CD4-positive, alpha-beta T cell treated with Interleukin-17A for 1 hour (primary cell): ENCODE measurements around the gene PAOX.

Source experiments
- DNase-seq: peaks from one replicate; pipeline ENCODE4 v3.0.0-alpha.2; 2020

PAOX gene

DNA sequence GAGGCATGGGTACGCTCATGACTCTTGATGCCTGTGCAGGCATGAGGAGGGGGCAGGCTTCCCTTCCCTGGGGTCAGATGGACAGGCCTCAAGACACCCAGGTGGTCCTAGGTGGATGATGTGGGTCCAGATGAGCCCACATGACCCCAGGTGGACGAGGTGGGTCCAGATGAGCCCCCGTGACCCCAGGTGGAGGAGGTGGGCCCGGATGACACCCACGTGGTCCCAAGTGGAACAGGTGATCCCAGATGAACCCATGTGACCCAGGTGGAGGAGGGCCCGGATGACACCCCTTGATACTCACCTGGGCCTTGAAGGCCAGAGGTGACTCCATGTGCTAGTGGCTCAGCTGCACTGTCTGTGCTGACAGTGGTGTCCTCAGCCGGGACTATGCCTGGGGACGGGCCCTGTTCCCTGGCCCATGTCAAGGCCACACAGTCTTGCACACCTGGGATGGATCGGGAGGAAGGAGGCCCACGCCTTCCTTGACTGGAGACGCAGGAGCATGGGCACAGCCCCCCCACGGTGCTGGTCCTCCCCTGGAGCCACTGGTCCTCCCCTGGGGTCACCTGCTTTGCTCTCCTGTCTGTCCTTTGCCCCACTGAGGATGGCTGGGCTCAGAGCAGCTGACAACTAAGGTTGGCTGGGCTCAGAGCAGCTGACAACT, 28.6 kb upstream of the PAOX start:
- DNase-seq: no peak

DNA sequence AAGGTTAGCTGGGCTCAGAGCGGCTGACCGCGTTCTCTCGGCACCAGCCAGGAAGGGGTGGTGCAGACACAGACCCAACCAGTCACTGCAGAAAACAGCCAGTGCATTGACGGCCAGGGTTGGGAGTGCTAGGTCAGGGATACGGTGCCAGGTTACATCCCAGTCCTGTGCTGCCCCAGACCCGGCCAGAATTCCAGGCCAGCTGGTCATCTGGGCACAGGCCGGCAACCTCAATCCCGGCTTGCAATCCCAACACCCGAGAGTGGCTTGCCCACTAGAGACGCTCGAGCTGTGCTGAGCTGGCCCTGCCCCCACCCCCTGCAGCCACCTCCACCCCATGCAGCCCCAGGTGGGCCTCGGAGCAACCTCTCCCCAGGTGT, 28.1 kb upstream of the PAOX start:
- no peak for DNase-seq

DNA sequence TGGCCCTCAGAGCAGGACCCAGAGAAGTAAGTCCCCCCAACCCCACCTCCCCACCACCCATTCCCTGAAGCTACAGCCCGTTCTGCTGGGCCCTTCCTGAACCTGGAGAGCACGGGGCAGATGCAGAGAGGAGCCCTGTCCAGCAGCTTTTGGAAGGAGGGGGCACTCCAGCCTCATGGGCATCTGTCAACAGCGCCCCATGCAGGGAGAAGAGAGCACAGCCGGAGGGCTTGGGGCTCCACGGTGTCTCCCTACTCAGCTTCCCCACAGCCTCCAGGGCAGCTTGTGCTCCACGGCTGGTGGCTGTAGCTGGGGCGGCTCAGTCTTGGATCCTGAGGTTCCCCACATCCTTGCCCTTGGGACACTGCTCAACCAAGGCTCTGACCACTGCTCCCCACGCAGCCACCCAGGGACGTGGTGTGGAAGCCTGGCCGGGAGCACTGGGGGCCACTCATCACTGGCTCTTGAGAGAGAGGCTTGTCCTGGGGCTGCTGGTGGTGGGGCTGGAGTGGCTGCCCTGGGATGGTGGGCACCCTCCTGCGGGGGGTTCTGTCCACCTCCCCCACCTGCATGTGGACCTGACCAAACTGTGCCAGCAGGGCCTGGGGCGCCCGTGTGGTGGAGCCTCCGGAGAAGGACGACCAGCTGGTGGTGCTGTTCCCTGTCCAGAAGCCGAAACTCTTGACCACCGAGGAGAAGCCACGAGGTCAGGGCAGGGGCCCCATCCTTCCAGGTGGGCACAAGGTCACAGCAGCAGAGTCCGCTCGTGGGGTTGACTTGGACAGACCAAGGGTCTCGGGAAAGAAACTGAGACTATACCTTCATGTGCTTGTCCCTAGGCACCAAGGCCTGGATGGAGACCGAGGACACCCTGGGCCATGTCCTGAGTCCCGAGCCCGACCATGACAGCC, 27.4 kb upstream of the PAOX start:
- no peak for DNase-seq

DNA sequence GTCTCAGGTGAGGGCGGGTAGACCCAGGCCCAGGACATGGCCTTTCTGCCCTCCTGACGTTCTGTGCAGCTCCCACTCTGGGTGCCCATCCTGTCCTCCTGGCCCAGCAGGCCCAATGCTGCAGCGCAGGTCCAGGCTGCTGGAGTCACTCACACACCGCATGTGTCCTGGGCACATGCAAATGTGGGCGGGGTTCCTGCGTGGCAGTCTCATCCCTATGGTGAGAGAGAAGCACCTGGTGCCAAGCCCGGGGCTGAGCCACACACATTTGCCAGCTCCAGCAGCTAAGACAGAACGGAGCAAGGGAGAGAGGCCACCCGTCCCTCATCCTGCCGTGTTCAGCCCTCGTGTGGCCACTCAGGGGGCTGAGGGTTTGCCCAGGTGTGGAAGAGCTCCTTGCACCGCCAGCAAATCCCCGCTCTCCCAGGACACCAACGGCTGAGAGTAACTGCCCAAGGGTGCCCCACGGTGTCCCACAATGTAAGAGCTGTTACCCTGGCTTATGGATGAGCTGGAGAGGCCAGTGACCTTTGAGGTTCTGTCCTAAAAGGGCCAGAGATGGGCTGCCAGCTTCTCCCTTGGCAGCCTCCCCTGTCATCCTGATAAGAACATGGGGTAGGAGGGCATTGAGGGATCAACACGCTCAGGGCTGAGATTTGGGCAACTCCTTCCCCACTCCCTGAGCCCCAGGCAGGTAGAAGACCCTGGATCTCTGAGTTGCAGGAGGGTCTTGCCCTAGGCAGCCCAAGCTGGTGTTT, 25.7 kb upstream of the PAOX start:
- DNase-seq: no peak

DNA sequence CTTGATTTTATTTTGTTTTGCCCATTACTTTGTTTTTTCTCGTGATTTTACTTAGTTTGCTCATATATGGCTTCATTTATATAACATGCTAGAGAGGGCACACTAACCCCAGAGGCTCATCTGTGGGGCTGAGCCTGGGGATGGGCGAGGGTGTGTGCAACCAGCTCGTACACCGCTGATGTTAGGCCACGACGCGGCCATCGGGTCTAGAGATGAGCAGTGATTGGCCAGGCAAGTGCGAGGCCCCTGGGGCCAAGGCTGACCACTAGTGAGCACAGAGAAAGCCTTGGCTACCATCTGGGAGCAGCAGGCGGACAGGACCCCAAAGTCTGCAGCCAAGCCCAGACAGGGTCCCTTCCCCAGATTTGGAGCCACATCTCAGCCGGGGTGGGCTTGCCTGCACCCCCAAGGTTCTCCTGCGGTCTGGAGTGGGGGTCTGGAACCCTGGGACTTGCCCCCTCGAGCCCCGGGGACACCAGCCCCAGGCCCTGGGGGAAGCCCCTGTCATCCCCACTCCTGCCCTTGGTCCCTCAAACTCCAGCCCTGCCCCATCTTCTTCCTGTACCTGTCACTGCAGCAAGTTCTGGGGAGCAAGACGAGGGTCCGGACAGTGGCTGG, 25.0 kb upstream of the PAOX start:
- no peak for DNase-seq

DNA sequence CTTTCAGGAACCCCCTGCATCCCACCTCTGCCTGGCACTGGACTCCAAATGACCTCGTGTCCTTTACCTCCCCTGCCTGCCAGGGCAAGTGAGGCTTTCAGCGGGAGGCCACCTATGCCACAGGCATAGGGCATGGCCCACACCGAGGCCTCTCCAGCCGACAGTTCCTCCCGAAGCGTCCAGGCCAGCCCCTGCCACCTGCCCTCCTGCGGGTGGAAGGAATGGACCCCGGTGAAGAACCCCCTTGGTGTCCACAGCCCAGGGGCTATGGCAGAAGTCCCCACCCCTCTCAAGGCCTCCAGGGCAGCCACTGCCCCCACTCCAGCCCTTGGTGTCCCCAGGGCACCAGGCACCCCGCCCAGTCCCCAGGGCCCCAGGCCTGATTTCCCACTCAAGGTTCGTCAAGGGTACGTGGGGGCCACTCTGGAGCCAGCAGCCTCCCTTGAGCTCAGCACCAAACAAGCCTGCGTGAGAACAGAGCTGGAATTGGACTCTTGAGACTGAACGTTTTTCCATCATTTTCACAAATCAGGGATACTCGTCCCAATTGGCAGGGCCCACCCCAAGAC, 24.3 kb upstream of the PAOX start:
- no peak for DNase-seq

DNA sequence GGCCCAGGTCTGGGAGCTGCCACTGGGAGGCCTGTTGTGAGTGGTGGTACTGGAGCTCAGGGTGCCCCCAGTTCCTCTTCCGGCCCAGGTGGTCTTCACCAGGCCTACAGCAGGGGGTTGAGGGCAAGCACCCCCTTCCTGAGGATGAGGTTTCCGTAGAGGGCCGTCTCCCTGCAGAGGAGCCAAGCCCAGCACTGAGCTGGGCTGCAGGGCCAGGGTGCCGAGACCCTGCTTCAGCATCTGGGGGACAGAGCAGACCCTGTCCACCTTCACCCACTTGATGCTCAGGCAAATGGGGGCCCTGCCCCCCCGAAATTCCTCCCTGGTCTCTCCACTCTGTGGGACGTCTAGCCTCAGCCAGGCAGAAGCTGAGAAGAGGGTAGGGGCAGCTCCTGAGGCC, 23.8 kb upstream of the PAOX start:
- no peak for DNase-seq

DNA sequence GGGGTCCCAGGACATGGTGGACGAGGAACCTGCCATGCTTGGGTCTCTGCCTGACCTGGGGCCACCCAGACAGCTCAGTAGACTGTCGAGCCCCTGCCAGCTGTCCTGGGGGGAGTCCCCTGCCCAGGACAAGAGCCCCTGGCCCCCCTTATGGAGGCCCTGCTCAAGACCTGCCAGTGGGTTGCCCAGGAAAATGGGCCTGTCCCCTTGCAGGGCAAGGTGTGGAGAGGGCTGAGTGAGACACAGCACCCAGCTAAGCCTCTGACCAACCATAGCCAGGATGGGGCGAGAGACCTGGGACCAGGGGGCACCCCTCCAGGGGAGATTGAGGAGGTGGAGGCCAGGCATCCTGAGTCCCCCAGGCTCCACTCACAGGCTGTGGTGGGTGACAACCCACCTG, 23.1 kb upstream of the PAOX start:
- DNase-seq: no peak

DNA sequence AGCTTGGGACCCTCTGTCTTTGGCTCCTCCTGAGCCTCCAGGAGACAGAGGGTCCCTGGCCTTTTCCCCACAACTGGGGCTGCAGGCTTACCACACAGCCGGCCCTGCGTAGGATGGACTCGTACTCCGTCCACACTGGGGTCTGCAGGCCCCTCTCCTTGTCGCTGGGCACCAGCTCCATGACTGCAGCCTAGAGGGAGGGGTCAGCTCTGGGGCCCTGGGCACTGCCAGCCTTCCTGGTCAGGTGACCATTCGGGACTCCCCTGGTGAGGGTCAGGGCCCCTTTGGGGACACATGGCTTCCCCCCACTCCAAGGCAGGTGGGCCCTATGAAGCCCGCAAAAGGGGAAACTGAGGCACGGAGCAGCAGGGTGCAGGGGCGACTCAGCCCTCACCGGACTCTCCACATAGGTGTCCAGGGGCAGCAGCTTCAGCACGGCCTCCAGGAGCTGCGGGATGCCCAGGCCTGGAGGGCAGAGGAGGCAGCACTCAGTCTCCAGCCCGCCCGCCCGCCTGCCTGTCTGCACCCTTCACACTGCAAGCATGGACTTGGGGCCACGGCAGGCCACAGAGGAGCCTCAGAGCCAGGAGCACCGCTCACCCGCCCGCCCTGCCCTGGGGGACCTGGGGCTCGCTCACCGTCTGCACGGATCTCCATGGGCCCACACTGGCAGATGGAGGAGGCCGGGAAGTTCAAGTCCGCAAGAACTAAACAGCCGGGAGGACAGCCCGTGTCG, 22.3 kb upstream of the PAOX start:
- no peak for DNase-seq

DNA sequence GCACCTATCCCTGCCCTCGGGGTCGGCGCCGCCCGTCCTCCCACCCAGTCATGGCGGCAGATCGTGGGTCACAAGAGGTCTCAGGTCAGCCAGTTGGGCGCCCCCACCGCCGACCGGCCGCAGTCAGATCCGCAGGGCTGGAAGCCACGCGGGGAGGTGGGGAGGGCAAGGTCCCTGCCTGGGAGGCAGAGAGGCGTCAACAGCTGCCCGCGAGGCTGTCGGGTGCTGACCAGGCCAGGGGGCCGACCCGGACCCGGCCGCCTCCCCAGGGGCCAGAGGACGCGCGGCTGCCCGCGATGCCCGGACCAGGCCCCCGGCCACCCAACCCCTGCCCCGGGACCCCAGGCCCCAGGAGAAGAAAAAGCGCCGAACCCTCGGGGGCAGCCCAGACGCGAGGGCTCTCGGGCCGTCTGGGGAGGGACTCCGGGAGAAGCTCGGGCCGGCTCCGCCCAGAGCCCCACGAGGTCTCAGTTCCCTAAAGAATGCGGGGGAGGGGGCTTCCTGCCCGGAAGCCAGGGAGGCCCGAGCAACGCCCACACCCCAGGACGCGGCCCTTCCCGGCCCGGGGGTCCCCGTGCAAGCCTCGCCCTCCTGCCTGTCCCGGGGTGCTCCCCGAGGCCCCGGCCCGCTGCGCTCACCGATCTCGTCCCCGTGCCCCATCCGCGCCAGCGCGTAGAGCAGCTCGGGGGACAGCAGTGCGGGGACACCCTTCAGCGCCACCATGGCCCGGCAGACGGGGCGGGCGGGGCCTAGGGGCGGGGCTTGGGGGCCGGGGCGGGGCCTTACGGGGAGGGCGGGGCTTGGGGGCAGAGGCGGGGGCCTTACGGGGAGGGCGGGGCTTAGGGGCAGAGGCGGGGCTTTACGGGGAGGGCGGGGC, 21.5 kb upstream of the PAOX start, which contains the start of gene FUOM:
Gene FUOM, minus strand, starts transcription at position 735 of the 877 bp plus-strand sequence. Its CDS starts 12 bp downstream, at position 723.
- DNase-seq: peak; percentile 80

DNA sequence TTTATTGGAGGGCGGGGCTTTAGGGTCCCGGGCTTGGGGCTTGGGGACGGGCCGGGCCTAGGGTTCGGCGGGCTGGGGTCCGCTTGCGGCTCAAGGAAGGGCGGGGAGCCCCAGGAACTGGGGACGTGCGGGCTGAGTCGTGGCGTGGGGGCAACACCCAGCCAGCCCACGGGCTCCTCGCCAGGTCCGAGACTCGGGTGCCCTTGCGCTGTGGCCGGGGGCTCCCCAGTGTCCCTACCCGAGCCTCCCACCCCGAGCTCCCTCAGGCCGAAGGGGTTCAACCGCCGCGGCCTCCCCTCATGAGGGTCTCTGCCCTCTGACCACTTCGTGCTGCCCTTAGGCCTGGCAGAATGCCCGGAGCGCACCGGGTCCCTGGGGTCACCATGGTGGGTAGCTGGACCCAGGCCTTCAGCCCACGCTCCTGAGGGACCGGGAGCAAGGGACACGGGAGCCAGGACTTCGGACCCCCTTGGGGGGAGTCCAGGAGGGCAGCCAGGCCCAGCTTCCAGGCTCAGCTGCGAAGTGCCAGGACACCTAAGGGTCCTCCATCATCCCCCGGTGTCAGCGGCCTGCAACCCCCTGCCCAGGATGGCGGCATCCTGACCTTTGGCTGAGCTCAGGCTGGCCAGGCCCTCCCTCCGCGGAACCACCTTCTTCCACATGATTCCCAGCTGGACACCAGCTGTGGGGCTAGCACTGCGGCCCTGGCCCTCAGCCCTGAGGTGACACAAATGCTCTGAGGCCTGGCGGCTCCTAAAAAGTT, 20.7 kb upstream of the PAOX start:
- no peak for DNase-seq

DNA sequence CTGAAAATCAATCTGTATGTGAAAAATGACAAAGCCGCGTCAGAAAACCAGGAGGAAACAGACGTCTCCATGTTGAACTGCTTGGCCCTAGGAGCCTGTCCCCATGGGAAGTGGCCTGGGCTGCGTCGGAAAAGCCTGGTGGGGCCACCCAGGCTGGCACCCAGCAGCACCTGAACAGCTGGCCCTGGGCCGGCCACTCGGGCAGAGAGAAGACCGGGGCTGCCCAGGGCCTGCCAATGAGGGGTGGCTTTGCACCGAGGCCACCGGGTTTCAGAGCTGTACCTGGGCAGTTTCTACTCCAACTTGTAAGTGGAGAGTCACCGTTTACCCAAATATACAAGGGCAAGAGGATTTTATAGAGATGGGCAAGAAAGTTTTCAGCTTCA, 20.1 kb upstream of the PAOX start:
- no peak for DNase-seq

DNA sequence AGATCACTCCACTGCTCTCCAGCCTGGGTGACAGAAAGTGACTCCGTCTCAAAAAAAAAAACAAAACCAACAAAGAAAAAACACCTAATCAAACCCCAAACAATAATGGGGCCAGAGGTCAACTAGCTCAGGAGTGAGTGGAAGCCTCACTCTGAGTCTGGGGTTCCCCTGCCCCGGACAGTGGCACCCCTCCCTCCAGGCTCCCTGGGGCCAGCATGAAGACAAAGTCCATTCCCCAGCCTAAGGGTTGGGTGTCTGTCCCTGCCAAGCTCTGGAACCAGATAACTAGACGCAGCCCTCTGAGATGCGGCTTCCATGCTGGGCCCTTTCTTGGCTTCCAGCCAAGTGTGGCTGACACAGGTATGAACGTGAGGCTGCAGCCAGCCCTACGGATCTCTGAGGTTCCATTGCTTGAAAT, 19.5 kb upstream of the PAOX start:
- peak; percentile 37 for DNase-seq

DNA sequence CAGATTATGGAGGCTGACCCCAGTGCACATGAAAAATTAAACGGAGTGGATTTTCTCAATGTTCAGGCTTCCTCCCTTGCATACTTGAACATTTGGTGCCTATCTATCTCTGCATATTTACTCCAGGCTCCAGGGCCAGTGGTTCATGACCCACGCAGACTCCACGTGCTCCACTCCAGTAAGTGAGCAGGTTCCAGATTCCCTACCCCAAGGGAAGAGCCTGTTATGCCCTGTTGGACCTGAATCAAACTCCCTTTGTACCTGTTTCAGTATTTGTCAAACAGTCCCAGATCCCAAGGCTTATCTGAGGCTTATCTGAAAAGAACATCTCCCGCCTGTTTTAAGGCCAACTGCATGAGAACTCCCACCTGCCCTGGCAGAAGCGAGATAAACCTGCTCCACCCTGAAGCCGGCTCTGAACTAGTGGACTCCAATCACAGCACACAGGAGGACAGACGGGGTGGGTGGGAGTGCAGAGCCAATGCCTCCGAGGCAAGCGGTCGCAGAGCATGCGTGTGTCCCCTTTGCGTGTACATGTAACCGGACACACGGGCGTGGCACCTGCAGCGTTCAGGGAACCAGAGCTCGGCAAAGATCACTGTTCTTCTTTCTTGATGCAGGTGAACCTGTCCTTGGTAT, 19.0 kb upstream of the PAOX start:
- no peak for DNase-seq

DNA sequence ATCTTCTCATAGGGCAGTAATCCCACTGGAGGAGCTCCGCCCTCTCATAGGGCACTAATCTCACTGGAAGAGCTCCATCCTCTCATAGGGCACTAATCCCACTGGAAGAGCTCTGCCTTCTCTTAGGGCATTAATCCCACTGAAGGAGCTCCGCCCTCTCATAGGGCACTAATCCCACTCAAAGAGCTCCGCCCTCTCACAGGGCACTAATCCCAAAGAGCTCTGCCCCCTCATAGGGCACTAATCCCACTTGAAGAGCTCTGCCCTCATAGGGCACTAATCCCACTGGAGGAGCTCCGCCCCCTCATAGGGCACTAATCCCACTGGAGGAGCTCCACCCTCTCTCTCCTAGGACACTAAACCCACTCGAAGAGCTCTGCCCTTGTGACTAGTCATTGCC, 17.8 kb upstream of the PAOX start:
- DNase-seq: no peak

DNA sequence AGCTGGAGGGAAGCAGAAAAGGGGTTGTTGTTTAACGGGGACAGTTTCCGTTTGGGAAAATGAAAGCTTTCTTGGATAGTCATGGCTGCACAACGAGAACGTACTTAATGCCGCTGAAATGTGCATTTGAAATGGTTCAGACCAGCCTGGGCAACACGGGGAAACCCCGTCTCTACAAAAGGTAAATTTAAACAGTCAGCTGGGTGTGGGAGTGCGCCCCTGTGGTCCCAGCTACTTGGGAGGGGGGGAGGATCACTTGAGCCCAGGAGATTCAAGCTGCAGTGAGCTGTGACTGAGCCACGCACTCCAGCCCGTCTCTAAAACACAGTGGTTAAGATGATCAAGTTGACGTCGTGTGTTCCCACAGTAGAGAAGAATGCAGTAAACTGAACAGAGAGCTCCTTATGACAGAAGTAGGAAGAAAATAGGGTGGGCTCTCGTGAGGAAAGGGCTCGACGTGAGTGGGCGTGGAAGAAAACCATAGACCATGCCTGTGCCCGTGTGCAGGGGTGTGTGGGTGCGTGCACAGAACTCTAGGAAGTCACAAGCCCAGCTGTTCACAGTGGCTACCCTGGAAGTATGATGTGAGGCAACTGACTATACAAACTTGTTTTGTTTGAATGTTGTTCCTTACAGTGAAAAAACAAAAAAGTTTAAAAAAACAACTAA, 17.2 kb upstream of the PAOX start:
- DNase-seq: no peak

DNA sequence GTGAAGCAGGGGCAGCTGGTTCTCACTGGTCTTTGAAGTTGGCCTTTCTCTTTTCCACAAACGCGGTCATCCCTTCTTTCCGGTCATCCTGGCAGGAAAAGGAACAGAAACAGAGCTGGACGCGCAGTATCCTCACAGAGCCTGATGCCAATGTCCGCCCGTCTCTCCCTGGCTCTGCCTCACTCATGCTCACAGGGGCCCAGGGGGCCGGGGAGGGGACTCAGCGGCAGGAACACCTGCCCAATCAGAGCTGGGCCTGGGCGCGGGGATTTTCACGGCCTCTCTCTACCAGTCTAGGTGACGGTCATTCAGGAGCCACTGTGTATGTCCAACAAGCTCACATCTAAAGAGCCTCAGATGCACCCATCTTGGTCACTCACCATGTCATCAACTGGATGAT, 16.2 kb upstream of the PAOX start:
- no peak for DNase-seq

DNA sequence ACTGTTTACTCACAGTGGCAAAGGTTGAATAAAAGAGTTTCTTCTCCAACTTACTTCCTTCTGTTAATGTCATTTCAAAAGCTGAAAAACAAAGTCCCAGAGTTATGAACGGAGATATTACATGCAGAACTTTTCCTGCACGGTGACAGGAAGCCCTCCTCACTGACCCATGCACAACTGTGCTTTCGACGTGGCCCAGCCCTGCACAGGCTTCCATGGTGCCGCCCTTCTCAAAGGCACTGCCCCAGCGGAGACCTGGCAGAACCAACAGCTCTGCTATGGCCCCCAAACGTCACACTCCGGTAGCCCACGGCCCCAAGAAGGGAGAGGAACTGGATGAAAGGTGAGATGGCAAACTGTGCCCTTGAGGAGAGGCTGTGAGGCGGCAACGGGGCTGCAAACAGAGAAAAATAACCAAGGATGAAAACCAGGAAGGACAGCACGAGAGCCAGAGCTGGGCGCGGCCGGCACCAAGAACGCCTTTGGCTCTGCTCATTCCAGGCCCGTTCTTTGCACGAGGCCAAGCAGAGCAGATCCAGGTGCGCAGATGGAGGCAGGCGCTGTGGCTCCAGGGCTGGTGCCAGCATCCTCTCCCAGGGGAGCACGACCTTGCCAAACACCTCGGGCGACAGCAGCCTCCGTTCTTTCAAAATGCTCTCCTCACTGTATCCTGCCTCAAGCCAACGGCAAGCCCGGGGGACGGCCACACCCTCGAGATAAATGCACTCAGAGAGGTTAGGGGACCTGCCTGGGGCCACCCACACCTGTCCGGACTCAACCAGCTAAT, 14.2 kb upstream of the PAOX start:
- DNase-seq: no peak
